ENCODE data around the gene BCL10.

DNA sequence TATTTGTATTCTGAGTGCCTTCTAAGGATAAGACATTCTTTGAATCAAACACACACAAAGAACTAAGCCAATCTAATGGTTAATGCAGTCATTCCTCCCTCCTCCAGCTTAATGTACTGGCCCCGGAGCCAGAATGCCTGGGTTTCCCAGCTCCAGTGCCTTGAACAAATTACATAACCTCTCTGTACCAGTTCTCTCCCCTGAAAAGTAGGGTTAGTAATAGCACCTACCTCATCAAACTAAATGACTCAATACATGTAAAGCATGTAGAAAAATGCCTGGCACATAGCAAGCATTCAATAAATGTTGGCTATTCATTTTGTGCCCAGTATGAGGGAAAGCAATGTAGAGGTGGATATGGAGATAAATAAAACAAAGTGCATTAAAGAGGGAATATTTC lies 31.0 kb downstream of the BCL10 start:
- TF ChIP-seq CCDC6 (CRISPR knock-in tag; IDR thresholded peaks at IDR 0.05) (no peak), MYC (CRISPR knock-in tag; IDR thresholded peaks at IDR 0.05; ENCODE audit: borderline replicate concordance) (no peak), SRF (IDR thresholded peaks at IDR 0.05; ENCODE audit: low read depth, low read length) (no peak), EZH2 (conservative IDR thresholded peaks at IDR 0.05; ENCODE audit: low read depth, low read length) (no peak), YY1 (IDR thresholded peaks at IDR 0.05; ENCODE audit: insufficient read depth, insufficient replicate concordance, low read depth, low read length) (no peak), BHLHE40 (IDR thresholded peaks at IDR 0.05; ENCODE audit: low read length) (no peak), ZKSCAN8 (CRISPR knock-in tag; IDR thresholded peaks at IDR 0.05; ENCODE audit: borderline replicate concordance) (no peak)
- TF ChIP-seq, protein P1, sequence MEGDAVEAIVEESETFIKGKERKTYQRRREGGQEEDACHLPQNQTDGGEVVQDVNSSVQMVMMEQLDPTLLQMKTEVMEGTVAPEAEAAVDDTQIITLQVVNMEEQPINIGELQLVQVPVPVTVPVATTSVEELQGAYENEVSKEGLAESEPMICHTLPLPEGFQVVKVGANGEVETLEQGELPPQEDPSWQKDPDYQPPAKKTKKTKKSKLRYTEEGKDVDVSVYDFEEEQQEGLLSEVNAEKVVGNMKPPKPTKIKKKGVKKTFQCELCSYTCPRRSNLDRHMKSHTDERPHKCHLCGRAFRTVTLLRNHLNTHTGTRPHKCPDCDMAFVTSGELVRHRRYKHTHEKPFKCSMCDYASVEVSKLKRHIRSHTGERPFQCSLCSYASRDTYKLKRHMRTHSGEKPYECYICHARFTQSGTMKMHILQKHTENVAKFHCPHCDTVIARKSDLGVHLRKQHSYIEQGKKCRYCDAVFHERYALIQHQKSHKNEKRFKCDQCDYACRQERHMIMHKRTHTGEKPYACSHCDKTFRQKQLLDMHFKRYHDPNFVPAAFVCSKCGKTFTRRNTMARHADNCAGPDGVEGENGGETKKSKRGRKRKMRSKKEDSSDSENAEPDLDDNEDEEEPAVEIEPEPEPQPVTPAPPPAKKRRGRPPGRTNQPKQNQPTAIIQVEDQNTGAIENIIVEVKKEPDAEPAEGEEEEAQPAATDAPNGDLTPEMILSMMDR (CRISPR knock-in tag; IDR thresholded peaks at IDR 0.05) = no peak
